Muscle layer of duodenum (tissue), 2 donors: Measurements from ENCODE around the gene FGGY.

Source experiments
- H3K27ac ChIP-seq: one replicate; pipeline ENCODE4 v1.7.0; 2013; ENCODE audit warnings: mild to moderate bottlenecking, low read length
- H3K27me3 ChIP-seq: one replicate; pipeline ENCODE4 v1.7.0; 2013; ENCODE audit warnings: low read depth, mild to moderate bottlenecking, control low read depth, low read length
- H3K36me3 ChIP-seq, 2 donors: one replicate each; pipeline ENCODE4 v1.7.0; 2013; ENCODE audit warnings: low read length in 2 of 2, control low read depth in 1 of 2, mild to moderate bottlenecking in 1 of 2; ENCODE audit not compliant: insufficient read depth in 2 of 2, control insufficient read depth in 1 of 2
- H3K4me1 ChIP-seq, 2 donors: one replicate each; pipeline ENCODE4 v1.7.0; 2013; ENCODE audit warnings: low read length in 2 of 2, mild to moderate bottlenecking in 2 of 2, control low read depth in 1 of 2, moderate library complexity in 1 of 2; ENCODE audit not compliant: insufficient read depth in 2 of 2, control insufficient read depth in 1 of 2
- H3K4me3 ChIP-seq, 2 donors: one replicate each; pipeline ENCODE4 v1.7.0; 2013; ENCODE audit warnings: low read length in 2 of 2, low read depth in 1 of 2, mild to moderate bottlenecking in 1 of 2
- H3K9me3 ChIP-seq, 2 donors: one replicate each; pipeline ENCODE4 v1.7.0; 2013; ENCODE audit warnings: low read length in 2 of 2, control low read depth in 1 of 2, mild to moderate bottlenecking in 1 of 2; ENCODE audit not compliant: control insufficient read depth in 1 of 2
- donor health status: healthy.

FGGY gene

GRCh38 chr1:59685101-59685500 is 388.2 kb downstream of the FGGY start:
- H3K4me3 ChIP-seq: no peak overlapping the region
- H3K27ac ChIP-seq: no peak overlapping the region
- no peaks in the 10 kb centered on the region for H3K9me3 ChIP-seq
- H3K36me3 ChIP-seq: no peaks in the 10 kb centered on the region
- peaks cover 0 to 15% of the 10 kb centered on the region in 2 donors for H3K4me1 ChIP-seq
- H3K27me3 ChIP-seq: no peaks in the 10 kb centered on the region

DNA sequence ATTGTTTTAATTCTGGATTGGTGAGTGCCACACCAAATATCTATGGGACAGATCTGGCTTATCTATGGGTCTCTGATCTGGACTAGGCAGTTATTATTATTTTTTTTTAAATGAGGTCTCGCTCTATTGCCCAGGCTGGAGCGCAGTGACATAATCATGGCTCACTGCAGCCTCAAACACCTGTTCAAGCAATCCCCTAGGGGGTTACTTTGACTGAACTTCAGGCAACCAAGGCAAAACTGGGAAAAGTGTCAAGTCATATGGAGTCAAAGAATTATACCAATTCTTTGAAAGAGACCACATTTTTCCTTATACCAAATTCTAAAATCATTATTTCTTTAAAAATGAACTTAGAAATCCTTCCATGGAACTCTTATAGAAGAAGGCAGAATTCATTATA is 388.8 kb downstream of the FGGY start:
- H3K36me3 ChIP-seq: no peaks in the 10 kb centered on the region
- H3K4me3 ChIP-seq: no peak overlapping the region
- no peaks in the 10 kb centered on the region for H3K27me3 ChIP-seq
- no peaks in the 10 kb centered on the region for H3K9me3 ChIP-seq
- peak overlapping the region; percentile 36 for H3K27ac ChIP-seq
- H3K4me1 ChIP-seq: peaks cover 0 to 15% of the 10 kb centered on the region in 2 donors

- H3K27me3 ChIP-seq: no peaks in the 10 kb centered on the region
- H3K36me3 ChIP-seq: no peaks in the 10 kb centered on the region
- no peaks in the 10 kb centered on the region for H3K9me3 ChIP-seq
- H3K27ac ChIP-seq: peak overlapping the region; percentile 36
- H3K4me1 ChIP-seq: peaks cover 0 to 15% of the 10 kb centered on the region in 2 donors
- H3K4me3 ChIP-seq: no peak overlapping the region
Observed at GRCh38 chr1:59686170-59686569, 389.3 kb downstream of the FGGY start.

DNA sequence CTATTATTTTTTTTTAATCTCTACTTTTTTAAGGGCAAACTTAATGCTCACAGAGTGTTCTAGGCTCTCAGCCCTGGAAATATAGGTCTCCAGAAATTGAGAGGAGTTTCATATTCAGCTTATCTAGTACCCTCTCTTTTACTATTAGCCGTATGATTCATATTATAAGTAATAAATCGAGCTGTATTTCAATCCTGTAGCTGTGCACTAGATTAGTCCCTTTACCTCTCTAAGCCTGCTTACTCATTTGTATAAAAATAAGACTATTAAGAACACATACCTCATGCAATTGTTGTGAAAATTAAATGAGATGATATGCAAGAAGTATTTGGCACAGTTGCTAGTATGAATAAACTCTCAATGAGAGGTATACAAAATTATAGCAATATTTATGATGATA is 389.7 kb downstream of the FGGY start:
- no peak overlapping the region for H3K27ac ChIP-seq
- peaks cover 0 to 16% of the 10 kb centered on the region in 2 donors for H3K4me1 ChIP-seq

GRCh38 chr1:59687081-59687480 is 390.2 kb downstream of the FGGY start:
- H3K27me3 ChIP-seq: no peaks in the 10 kb centered on the region
- H3K27ac ChIP-seq: no peak overlapping the region
- no peaks in the 10 kb centered on the region for H3K36me3 ChIP-seq
- no peaks in the 10 kb centered on the region for H3K9me3 ChIP-seq
- peaks cover 0 to 20% of the 10 kb centered on the region in 2 donors for H3K4me1 ChIP-seq
- H3K4me3 ChIP-seq: no peak overlapping the region

More for the DNA sequence above, 389.7 kb downstream of the FGGY start:
- Histone ChIP-seq H3K9me3 (no peaks in the 10 kb centered on the region), H3K36me3 (no peaks in the 10 kb centered on the region), H3K4me3 (no peak overlapping the region), H3K27me3 (no peaks in the 10 kb centered on the region)

DNA sequence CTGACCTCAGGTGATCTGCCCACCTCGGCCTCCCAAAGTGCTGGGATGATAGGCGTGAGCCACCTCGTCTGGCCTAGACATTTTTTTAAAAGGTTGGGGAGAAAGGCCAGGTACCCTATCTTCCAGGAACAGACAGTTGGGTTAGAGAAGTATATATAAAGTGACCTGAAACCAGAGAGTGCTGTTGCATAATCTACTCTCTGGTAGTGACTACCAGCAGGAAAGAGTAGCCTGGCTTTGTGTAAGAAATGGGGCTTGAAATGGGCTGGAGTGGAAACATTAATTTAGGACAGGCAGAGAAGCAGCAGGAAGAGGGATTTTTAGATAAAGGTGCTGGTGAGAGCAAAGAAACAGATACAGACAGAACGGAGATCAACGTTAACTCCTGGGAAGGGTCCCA is 392.1 kb downstream of the FGGY start:
- peaks cover 0 to 20% of the 10 kb centered on the region in 2 donors for H3K4me1 ChIP-seq
- H3K4me3 ChIP-seq: no peak overlapping the region
- peak overlapping the region; percentile 3 for H3K27ac ChIP-seq
- no peaks in the 10 kb centered on the region for H3K9me3 ChIP-seq
- H3K36me3 ChIP-seq: no peaks in the 10 kb centered on the region
- H3K27me3 ChIP-seq: no peaks in the 10 kb centered on the region

GRCh38 chr1:59689730-59690129 is 392.8 kb downstream of the FGGY start:
- Histone ChIP-seq H3K27me3 (no peaks in the 10 kb centered on the region), H3K4me3 (no peak overlapping the region), H3K9me3 (no peaks in the 10 kb centered on the region), H3K36me3 (no peaks in the 10 kb centered on the region), H3K4me1 (peaks cover 0 to 13% of the 10 kb centered on the region in 2 donors), H3K27ac (peak overlapping the region; percentile 3)

DNA sequence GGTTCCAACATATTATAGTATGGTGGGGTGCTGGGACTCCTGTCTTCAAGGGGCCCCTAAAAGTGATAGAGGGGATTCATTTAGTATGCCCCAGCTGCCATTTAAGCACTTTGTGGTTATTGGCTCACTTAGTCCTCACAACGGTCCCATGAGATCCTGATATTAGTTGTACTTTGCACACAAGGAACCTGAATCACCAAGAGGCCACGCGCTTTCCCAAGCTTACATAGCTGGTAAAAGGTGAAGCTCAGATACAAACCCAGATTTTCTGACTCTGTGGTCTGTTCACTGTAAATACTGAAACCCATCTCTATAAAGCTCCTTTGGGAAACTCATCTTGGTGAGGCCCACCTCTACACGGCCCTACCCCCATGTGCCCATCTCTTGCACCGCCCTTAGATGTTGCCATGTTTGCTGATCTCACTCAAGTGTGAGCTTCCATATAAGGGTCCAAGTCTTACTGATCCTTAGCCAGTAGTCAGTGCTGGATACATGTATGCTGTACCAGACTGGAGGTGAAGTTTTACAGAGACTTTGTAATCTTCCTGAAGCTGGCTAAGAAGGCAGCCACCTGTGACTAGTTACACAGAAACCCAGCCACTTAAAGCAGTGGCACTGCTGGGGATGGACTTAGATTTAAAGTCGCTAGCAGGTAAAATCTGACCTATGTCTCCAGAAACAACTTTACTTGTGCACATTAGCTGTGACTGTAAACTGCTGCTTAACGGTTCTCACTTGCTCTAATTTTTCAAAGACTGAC is 393.5 kb downstream of the FGGY start:
- H3K9me3 ChIP-seq: no peaks in the 10 kb centered on the region
- peak overlapping the region; percentile 3 for H3K27ac ChIP-seq
- no peaks in the 10 kb centered on the region for H3K36me3 ChIP-seq
- no peaks in the 10 kb centered on the region for H3K27me3 ChIP-seq
- no peak overlapping the region for H3K4me3 ChIP-seq
- H3K4me1 ChIP-seq: peaks cover 0 to 10% of the 10 kb centered on the region in 2 donors

GRCh38 chr1:59691261-59691660 is 394.4 kb downstream of the FGGY start:
- Histone ChIP-seq H3K27ac (peak overlapping the region; percentile 32), H3K4me1 (peaks cover 0 to 10% of the 10 kb centered on the region in 2 donors), H3K36me3 (no peaks in the 10 kb centered on the region), H3K4me3 (no peak overlapping the region), H3K9me3 (no peaks in the 10 kb centered on the region), H3K27me3 (no peaks in the 10 kb centered on the region)

GRCh38 chr1:59692591-59692990 is 395.7 kb downstream of the FGGY start:
- H3K9me3 ChIP-seq: no peaks in the 10 kb centered on the region
- no peaks in the 10 kb centered on the region for H3K27me3 ChIP-seq
- H3K4me1 ChIP-seq: peaks cover 0 to 10% of the 10 kb centered on the region in 2 donors
- H3K36me3 ChIP-seq: no peaks in the 10 kb centered on the region
- no peak overlapping the region for H3K4me3 ChIP-seq
- no peak overlapping the region for H3K27ac ChIP-seq

- H3K4me3 ChIP-seq: no peak overlapping the region
- no peak overlapping the region for H3K27ac ChIP-seq
- H3K27me3 ChIP-seq: no peaks in the 10 kb centered on the region
- H3K4me1 ChIP-seq: peaks cover 0 to 10% of the 10 kb centered on the region in 2 donors
- no peaks in the 10 kb centered on the region for H3K9me3 ChIP-seq
- no peaks in the 10 kb centered on the region for H3K36me3 ChIP-seq
Observed at GRCh38 chr1:59693406-59693805, 396.5 kb downstream of the FGGY start.

DNA sequence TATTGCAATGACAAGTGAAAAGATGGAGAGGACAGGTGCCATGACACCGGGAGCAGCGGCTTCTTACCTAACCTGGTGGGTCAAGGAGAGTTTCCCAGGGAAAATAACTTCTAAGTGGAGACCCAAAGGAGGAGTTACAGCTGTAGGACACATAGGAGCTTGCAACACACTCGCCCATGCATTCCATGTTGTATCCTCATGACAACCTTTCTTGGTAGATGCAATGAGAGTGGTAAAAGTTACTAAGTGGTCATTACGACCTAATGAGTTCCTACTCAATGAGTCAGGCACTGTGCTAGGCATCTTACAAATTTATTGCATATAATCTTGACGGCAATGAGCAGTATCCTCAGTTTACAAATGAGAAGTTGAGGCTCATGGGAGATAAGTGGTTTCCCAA is 398.4 kb downstream of the FGGY start:
- no peaks in the 10 kb centered on the region for H3K27me3 ChIP-seq
- no peaks in the 10 kb centered on the region for H3K9me3 ChIP-seq
- no peak overlapping the region for H3K27ac ChIP-seq
- H3K4me1 ChIP-seq: peaks cover 0 to 15% of the 10 kb centered on the region in 2 donors
- H3K4me3 ChIP-seq: no peak overlapping the region
- H3K36me3 ChIP-seq: no peaks in the 10 kb centered on the region
